Neural cell (in vitro differentiated cells): ENCODE results near the gene C1QTNF7.

Experiments
- EP300 ChIP-seq: fragments of 450-650 bp; conservative IDR thresholded peaks from 2 replicates; pipeline ENCODE4 v1.6.1; 2014; ENCODE audit warnings: antibody characterized with exemption, mild to moderate bottlenecking, moderate library complexity; ENCODE audit not compliant: poor library complexity, severe bottlenecking
- RAD21 ChIP-seq: fragments of 450-650 bp; conservative IDR thresholded peaks from 2 replicates; pipeline ENCODE4 v1.6.1; 2014; ENCODE audit warnings: antibody characterized with exemption, mild to moderate bottlenecking, moderate library complexity
- TAF1 ChIP-seq: IDR thresholded peaks from 2 replicates; pipeline ENCODE4 v1.6.1; 2012; ENCODE audit warnings: low read depth
- TF ChIP-seq, protein P1 (sequence below): IDR thresholded peaks from 2 replicates; pipeline ENCODE4 v1.6.1; 2012; ENCODE audit warnings: borderline replicate concordance
- TF ChIP-seq, protein P2 (sequence below): fragments of 450-650 bp; IDR thresholded peaks from 2 replicates; pipeline ENCODE4 v1.5.1; 2014; ENCODE audit warnings: antibody characterized with exemption, mild to moderate bottlenecking, moderate library complexity; ENCODE audit not compliant: poor library complexity, severe bottlenecking

DNA sequence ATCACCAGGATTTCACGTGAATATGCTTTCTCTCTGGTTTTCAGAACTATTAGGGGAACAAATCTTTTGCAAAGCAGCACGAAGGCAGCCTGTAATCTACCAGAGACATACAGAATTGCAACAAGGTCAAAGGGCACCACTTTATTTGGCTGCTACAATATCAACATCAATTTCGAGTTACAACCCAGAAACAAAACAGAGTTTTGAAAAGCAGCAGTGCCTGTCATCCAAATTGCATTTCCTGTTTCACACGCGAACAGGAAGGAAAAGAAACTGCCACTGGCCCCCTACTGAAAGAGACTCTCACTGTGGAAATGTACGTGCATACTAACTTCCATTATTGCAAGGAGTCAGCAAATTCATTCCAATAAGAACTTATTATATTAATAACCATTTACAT is 17.1 kb upstream of the C1QTNF7 start:
- no peak for TF ChIP-seq TAF1
- TF ChIP-seq, protein P1, sequence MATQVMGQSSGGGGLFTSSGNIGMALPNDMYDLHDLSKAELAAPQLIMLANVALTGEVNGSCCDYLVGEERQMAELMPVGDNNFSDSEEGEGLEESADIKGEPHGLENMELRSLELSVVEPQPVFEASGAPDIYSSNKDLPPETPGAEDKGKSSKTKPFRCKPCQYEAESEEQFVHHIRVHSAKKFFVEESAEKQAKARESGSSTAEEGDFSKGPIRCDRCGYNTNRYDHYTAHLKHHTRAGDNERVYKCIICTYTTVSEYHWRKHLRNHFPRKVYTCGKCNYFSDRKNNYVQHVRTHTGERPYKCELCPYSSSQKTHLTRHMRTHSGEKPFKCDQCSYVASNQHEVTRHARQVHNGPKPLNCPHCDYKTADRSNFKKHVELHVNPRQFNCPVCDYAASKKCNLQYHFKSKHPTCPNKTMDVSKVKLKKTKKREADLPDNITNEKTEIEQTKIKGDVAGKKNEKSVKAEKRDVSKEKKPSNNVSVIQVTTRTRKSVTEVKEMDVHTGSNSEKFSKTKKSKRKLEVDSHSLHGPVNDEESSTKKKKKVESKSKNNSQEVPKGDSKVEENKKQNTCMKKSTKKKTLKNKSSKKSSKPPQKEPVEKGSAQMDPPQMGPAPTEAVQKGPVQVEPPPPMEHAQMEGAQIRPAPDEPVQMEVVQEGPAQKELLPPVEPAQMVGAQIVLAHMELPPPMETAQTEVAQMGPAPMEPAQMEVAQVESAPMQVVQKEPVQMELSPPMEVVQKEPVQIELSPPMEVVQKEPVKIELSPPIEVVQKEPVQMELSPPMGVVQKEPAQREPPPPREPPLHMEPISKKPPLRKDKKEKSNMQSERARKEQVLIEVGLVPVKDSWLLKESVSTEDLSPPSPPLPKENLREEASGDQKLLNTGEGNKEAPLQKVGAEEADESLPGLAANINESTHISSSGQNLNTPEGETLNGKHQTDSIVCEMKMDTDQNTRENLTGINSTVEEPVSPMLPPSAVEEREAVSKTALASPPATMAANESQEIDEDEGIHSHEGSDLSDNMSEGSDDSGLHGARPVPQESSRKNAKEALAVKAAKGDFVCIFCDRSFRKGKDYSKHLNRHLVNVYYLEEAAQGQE = no peak
- TF ChIP-seq EP300 = no peak
- TF ChIP-seq, protein P2, sequence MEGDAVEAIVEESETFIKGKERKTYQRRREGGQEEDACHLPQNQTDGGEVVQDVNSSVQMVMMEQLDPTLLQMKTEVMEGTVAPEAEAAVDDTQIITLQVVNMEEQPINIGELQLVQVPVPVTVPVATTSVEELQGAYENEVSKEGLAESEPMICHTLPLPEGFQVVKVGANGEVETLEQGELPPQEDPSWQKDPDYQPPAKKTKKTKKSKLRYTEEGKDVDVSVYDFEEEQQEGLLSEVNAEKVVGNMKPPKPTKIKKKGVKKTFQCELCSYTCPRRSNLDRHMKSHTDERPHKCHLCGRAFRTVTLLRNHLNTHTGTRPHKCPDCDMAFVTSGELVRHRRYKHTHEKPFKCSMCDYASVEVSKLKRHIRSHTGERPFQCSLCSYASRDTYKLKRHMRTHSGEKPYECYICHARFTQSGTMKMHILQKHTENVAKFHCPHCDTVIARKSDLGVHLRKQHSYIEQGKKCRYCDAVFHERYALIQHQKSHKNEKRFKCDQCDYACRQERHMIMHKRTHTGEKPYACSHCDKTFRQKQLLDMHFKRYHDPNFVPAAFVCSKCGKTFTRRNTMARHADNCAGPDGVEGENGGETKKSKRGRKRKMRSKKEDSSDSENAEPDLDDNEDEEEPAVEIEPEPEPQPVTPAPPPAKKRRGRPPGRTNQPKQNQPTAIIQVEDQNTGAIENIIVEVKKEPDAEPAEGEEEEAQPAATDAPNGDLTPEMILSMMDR = no peak
- no peak for TF ChIP-seq RAD21
